ENCODE measurements around the gene VDR.

VDR gene

DNA sequence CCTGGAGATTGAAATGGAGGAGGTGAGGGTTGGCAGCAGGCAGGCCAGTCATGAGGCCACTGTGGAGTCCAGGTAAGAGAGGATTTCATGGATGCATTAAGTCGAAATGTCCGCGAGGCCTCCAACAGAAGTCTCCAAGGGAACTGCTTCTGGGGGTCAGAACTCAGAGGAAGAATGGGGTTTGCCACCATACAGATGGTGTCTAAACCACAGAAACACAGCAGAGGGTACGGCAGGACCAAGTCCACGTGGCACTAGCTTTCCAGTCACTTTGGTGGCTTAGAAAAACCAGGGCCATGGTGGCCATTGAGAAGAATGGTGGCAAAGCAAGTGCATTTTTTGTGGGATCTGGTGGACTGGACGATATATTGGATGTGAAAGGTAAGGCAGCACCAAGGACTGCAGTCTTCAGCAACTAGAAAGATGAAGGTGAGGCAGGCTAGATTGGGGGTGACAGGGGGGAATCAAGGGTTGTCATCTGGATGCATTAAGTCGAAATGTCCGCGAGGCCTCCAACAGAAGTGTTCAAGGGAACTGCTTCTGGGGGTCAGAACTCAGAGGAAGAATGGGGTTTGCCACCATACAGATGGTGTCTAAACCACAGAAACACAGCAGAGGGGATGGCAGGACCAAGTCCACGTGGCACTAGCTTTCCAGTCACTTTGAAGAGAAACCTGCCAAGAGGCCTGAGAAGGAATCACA lies 36.1 kb upstream of the VDR start:
- Mint-ChIP-seq H3K9me3 (no peaks in the 10 kb centered on the region), H3K27ac (no peak overlapping the region), H3K27me3 (peaks cover 20% of the 10 kb centered on the region), H3K4me3 (no peak overlapping the region), H3K36me3 (ENCODE audit: low read depth) (no peaks in the 10 kb centered on the region), H3K4me1 (ENCODE audit: low read depth) (no peaks in the 10 kb centered on the region)

DNA sequence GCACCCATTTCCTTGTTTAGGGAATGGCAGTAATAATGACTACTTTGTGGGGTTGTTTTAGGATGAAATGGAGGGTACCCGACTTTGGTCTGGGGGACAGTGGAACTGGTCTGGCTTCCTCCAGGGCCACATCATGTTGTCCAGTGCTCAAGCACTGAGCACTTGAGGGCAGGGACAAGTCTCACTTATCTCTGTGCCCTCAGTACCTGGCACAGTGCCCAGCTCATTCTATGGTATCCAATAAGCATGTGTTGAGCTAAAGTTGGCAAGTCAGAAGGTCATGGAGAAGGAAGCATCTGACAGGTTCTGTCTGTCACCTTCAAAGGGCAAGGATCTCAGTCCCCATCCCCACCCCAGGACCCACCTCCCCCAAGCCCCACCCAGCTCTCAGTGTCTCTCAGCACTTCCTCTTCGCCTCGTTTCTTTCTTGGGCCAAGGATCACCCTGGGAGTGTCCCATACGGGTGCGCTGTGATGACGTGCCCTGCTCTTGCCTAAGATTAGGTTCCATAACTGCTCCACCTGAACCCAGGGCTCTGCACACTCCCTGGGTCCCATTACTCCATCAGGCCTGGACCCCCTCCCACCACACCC lies 34.3 kb upstream of the VDR start:
- H3K4me1 Mint-ChIP-seq (ENCODE audit: low read depth): no peaks in the 10 kb centered on the region
- peaks cover 20% of the 10 kb centered on the region for H3K27me3 Mint-ChIP-seq
- H3K27ac Mint-ChIP-seq: no peak overlapping the region
- H3K36me3 Mint-ChIP-seq (ENCODE audit: low read depth): no peaks in the 10 kb centered on the region
- H3K4me3 Mint-ChIP-seq: no peak overlapping the region
- H3K9me3 Mint-ChIP-seq: no peaks in the 10 kb centered on the region

DNA sequence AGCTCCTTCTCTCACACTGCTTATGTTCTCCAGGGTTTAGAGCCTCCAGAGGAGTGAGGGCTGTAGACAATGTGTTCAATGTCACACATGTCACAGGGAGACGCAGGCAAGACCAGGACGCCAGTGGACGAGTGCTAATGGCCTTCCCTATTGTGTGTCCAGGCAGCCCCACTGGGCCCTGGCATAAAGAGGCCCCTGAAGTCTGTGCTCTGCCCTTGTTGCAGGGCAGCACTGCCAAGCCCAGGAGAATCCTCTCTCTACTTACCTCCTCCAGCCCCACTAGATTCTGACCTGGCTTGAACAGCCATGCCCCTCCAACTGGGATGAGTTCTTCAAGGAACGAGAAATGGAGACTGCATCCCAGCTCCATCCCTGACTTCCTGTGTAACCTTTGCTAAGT lies 33.8 kb upstream of the VDR start:
- Mint-ChIP-seq H3K36me3 (ENCODE audit: low read depth) (no peaks in the 10 kb centered on the region), H3K27me3 (peaks cover 19% of the 10 kb centered on the region), H3K4me1 (ENCODE audit: low read depth) (no peaks in the 10 kb centered on the region), H3K9me3 (no peaks in the 10 kb centered on the region), H3K27ac (no peak overlapping the region), H3K4me3 (no peak overlapping the region)

DNA sequence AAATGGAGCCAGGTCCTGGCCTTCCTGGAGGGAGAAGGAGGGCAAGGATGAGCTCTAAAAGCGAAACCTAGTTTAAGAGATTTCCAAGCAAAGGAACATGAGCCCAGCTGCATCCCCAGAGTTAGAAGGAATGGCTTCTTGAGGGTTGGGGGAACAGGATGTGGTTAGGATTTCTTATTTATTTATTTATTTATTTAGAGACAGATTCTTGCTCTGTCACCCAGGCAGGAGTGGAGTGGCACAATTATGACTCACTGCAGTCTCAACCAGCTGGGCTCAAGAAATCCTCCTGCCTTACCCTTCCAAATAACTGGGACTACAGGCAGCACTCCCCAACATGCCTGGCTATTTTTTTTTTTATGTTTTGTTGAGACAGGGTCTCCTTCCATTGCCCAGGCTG lies 33.3 kb upstream of the VDR start:
- peaks cover 14% of the 10 kb centered on the region for H3K27me3 Mint-ChIP-seq
- no peak overlapping the region for H3K27ac Mint-ChIP-seq
- H3K4me3 Mint-ChIP-seq: no peak overlapping the region
- no peaks in the 10 kb centered on the region for H3K36me3 Mint-ChIP-seq (ENCODE audit: low read depth)
- H3K4me1 Mint-ChIP-seq (ENCODE audit: low read depth): no peaks in the 10 kb centered on the region
- no peaks in the 10 kb centered on the region for H3K9me3 Mint-ChIP-seq

DNA sequence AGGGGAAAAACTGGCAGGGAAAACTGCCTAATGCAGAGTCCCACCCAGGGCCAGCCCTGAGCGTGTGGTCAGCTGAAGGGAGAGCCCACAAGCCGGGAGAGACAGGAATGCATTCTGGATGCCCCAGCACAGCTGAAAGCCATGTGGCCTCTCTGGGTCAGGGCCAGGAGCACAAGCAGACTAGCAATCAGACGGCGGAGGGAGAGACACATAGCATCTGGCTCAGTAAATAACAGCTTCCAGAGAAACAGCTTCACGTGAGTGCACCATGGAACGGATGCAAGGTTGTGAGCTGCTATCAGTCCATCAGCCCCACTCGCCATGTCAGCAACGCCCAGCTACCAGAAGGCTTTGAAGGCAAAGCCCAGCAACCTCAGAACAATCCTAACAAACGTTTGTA lies 30.4 kb upstream of the VDR start:
- Mint-ChIP-seq H3K9me3 (no peaks in the 10 kb centered on the region), H3K36me3 (ENCODE audit: low read depth) (no peaks in the 10 kb centered on the region), H3K4me3 (no peak overlapping the region), H3K27me3 (peaks cover 8% of the 10 kb centered on the region), H3K4me1 (ENCODE audit: low read depth) (no peaks in the 10 kb centered on the region), H3K27ac (no peak overlapping the region)

DNA sequence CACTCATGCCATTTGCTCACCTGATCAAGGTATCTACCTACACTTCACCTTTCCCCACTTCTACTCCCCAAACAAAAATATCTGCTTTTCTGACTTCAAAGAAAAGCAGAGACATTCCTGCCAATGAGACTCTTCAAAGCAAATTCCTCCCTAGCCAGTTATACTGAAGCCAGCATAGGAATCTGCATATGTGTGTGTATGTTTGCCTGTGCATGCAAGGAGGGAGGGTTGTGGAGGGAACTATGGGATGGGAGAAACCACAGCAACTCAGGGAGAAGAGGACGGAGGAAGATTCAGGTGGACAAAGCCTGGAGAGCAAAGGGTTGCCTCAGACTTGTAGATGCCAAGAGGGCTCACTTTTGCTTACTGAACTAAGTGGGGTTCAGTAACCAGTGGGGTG lies 26.4 kb upstream of the VDR start:
- H3K27me3 Mint-ChIP-seq: peaks cover 8% of the 10 kb centered on the region

GRCh38 chr12:47930634-47931033 lies 25.8 kb upstream of the VDR start:
- H3K27ac Mint-ChIP-seq: no peak overlapping the region
- no peaks in the 10 kb centered on the region for H3K9me3 Mint-ChIP-seq
- peaks cover 8% of the 10 kb centered on the region for H3K27me3 Mint-ChIP-seq
- H3K36me3 Mint-ChIP-seq (ENCODE audit: low read depth): no peaks in the 10 kb centered on the region
- no peaks in the 10 kb centered on the region for H3K4me1 Mint-ChIP-seq (ENCODE audit: low read depth)
- H3K4me3 Mint-ChIP-seq: no peak overlapping the region

More for the DNA sequence above, 26.4 kb upstream of the VDR start:
- Mint-ChIP-seq H3K9me3 (no peaks in the 10 kb centered on the region), H3K27ac (no peak overlapping the region), H3K36me3 (ENCODE audit: low read depth) (no peaks in the 10 kb centered on the region), H3K4me1 (ENCODE audit: low read depth) (no peaks in the 10 kb centered on the region), H3K4me3 (no peak overlapping the region)

GRCh38 chr12:47927346-47927745 lies 22.6 kb upstream of the VDR start:
- Mint-ChIP-seq H3K4me1 (ENCODE audit: low read depth) (no peaks in the 10 kb centered on the region), H3K9me3 (no peaks in the 10 kb centered on the region), H3K27ac (no peak overlapping the region), H3K36me3 (ENCODE audit: low read depth) (no peaks in the 10 kb centered on the region), H3K27me3 (peaks cover 26% of the 10 kb centered on the region), H3K4me3 (no peak overlapping the region)

DNA sequence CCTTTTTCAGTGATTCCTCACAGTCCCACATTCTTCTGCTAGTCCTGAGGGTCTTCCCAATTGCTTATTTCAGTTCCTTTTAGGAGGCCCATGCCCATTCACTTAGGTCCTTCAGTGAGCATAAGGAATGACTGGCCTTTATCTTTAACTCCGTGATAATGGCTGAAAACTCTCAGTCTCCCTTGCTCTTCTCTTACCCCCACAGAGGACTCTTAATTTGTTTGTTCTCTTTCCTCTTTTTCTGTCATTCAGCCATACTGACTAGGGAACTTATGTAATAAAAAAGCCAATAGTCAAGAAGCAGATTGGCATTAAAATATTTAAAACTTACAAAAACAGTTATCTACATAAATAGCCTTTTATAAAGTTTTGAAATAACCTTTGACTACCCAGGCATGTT lies 17.1 kb upstream of the VDR start:
- Mint-ChIP-seq H3K27me3 (peaks cover 30% of the 10 kb centered on the region), H3K4me1 (ENCODE audit: low read depth) (peaks cover 7% of the 10 kb centered on the region), H3K36me3 (ENCODE audit: low read depth) (no peaks in the 10 kb centered on the region), H3K27ac (no peak overlapping the region), H3K9me3 (no peaks in the 10 kb centered on the region), H3K4me3 (no peak overlapping the region)

- Mint-ChIP-seq H3K4me1 (ENCODE audit: low read depth) (peaks cover 7% of the 10 kb centered on the region), H3K4me3 (no peak overlapping the region), H3K27me3 (peaks cover 30% of the 10 kb centered on the region), H3K9me3 (no peaks in the 10 kb centered on the region), H3K36me3 (ENCODE audit: low read depth) (no peaks in the 10 kb centered on the region), H3K27ac (no peak overlapping the region)
These were observed 16.1 kb upstream of the VDR start for GRCh38 chr12:47920913-47921312.

GRCh38 chr12:47913081-47913480 lies 8.3 kb upstream of the VDR start:
- H3K36me3 Mint-ChIP-seq (ENCODE audit: low read depth): no peaks in the 10 kb centered on the region
- H3K9me3 Mint-ChIP-seq: peaks cover 4% of the 10 kb centered on the region
- H3K4me3 Mint-ChIP-seq: no peak overlapping the region
- peaks cover 43% of the 10 kb centered on the region for H3K27me3 Mint-ChIP-seq
- no peak overlapping the region for H3K27ac Mint-ChIP-seq
- H3K4me1 Mint-ChIP-seq (ENCODE audit: low read depth): no peaks in the 10 kb centered on the region

DNA sequence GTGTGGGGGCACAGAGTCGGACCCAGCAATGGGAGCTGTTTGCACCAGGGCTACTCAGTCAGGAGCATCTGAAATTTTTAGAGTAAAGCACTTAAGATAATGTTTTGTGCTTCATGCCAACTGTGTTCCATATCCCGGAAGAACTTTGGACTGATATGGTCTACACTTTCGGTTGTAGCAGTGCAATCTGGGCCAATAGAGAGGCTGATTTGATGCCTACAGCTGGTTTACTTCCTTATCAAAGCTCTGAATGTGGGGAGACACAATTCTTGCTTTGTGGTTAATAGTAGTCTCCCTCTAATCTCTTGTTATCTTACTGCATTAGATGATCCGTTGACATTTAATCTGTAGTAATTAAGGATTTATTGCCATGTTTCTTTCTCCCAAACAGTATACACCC lies 7.8 kb upstream of the VDR start:
- Mint-ChIP-seq H3K27ac (no peak overlapping the region), H3K4me3 (no peak overlapping the region), H3K9me3 (peaks cover 4% of the 10 kb centered on the region), H3K27me3 (peaks cover 45% of the 10 kb centered on the region), H3K36me3 (ENCODE audit: low read depth) (no peaks in the 10 kb centered on the region), H3K4me1 (ENCODE audit: low read depth) (no peaks in the 10 kb centered on the region)

DNA sequence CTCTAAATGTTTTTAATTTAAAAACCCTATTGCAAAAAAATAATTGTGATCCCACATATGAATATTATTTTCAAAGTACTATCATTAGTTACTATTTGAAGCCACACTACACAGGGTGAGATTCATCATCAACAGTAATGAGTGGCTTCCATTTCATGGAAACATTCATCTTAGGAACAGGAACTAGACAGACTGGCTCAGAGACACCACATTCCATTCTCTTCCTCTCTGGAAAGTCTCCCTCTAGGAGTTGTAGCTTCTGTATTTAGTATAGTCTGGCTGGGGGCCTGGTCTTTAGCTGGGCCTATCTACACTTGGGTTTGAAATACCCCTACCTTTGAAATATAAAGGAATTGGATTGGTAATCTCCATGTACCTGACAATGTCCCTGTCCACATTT lies 6.2 kb upstream of the VDR start:
- peaks cover 4% of the 10 kb centered on the region for H3K9me3 Mint-ChIP-seq
- peaks cover 56% of the 10 kb centered on the region for H3K27me3 Mint-ChIP-seq
- H3K4me3 Mint-ChIP-seq: no peak overlapping the region
- H3K4me1 Mint-ChIP-seq (ENCODE audit: low read depth): peaks cover 2% of the 10 kb centered on the region
- no peak overlapping the region for H3K27ac Mint-ChIP-seq
- H3K36me3 Mint-ChIP-seq (ENCODE audit: low read depth): no peaks in the 10 kb centered on the region

DNA sequence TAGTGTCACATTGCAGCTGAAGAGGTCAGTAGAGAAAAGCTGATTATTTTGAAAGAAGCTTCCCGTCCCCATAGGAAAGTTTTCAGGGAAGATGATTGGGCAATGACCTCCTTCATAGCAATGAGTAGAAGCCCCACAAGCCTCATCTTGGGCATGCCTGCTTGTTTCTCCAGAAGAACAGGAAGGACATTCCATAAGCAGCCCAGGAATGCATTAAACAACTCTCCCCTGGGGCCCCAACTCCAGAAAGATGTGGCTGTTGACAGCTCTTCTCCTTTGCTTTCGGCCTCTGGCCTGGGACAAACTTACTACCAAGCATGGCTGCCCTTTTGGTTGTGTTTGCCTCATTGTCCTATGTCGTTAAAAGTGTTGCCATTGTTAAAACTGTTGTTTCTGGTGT lies 5.7 kb upstream of the VDR start:
- Mint-ChIP-seq H3K36me3 (ENCODE audit: low read depth) (no peaks in the 10 kb centered on the region), H3K4me3 (no peak overlapping the region), H3K27me3 (peaks cover 60% of the 10 kb centered on the region), H3K9me3 (peaks cover 4% of the 10 kb centered on the region), H3K4me1 (ENCODE audit: low read depth) (peaks cover 7% of the 10 kb centered on the region), H3K27ac (no peak overlapping the region)

DNA sequence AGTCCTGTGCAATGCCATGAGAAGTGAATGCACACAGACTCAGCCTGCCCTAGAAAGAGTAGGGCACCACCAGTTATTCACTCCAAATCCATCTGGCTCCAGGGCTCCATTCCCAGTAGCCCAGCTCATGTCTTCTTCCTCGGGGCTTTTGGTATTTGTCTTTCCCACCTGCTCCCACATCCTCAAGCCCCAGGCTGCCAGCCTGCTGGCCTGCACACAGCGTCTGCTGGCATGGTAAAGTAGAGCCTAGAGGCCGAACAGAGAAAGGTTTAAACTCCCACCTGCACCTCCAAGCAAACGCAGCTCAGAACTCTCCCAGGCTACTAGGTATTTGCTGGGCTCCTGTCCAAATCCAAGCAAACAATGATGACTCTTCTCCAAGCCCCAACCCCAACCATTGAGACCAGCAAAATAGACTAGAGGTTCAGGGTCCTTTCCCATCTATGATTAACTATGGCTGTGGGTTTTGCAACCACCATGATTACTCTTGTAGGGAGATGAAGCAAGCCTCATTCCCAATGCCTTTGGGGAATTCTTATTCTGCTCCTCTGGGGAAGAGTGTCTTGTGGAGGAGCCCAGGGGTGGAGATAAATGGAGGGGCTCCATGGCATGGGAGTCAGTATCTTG lies 5.2 kb upstream of the VDR start:
- peaks cover 4% of the 10 kb centered on the region for H3K9me3 Mint-ChIP-seq
- H3K27ac Mint-ChIP-seq: no peak overlapping the region
- H3K4me3 Mint-ChIP-seq: no peak overlapping the region
- H3K4me1 Mint-ChIP-seq (ENCODE audit: low read depth): peaks cover 9% of the 10 kb centered on the region
- H3K36me3 Mint-ChIP-seq (ENCODE audit: low read depth): no peaks in the 10 kb centered on the region
- H3K27me3 Mint-ChIP-seq: peaks cover 60% of the 10 kb centered on the region

DNA sequence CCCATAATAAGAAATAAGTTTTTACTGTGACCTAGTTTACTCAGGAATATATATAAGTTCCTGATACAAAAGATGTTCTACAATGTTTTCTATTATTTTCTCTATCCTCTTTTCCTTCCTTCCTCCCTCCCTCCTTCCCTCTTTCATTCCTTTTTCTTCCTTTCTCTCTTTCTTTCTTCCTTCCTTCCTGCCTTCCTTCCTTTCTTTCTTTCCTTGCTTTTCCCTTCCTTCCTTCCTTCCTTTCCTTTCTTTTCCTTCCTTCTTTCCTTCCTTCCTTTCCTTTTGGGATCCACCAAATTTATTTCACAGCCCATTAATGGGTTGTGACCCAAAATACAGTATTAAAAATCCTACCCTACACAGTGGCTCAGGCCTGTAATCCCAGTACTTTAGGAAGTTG lies 3.9 kb upstream of the VDR start:
- H3K9me3 Mint-ChIP-seq: no peaks in the 10 kb centered on the region
- H3K4me3 Mint-ChIP-seq: no peak overlapping the region
- H3K4me1 Mint-ChIP-seq (ENCODE audit: low read depth): peaks cover 10% of the 10 kb centered on the region
- peak overlapping the region; percentile 23 for H3K27ac Mint-ChIP-seq
- H3K27me3 Mint-ChIP-seq: peaks cover 52% of the 10 kb centered on the region
- H3K36me3 Mint-ChIP-seq (ENCODE audit: low read depth): no peaks in the 10 kb centered on the region

Data from stimulated activated naive CD8-positive, alpha-beta T cell treated with anti-CD3 and anti-CD28 coated beads, Interleukin-15, Interleukin-2, amounts not matched to agents 100 ng/mL and 50 ng/mL, for 24 hours (primary cell).